ENCODE results near the gene ATXN3L. TPM values are rescaled to one million over a fixed set of nuclear protein-coding genes. Genes with fewer than 3 reads are reported as not detected.

The ATXN3L gene
- not detected in 2 replicates for total RNA-seq

GRCh38 chrX:13319953-13320352 lies at the start of gene ATXN3L:
Gene ATXN3L (minus strand): TSS chrX:13320053. CDS start chrX:13319934, 119 bp downstream.

Other genes starting within 250 kb of the ATXN3L start
- gene EGFL6, start 249.5 kb upstream of the ATXN3L start, total RNA-seq: 0.28 and 1.00 TPM in 2 replicates